ENCODE results near the gene MSANTD1.

The MSANTD1 gene

GRCh38 chr4:3248811-3249661 is at the start of gene MSANTD1:
TSS of gene MSANTD1 (plus strand) at chr4:3249159. CDS start at chr4:3249223, 64 bp downstream.
- Histone ChIP-seq H3K27ac (ENCODE audit: low read depth, low read length) (no peak within 1 kb of the TSS), H3K36me3 (ENCODE audit: control insufficient read depth, insufficient read depth, low read length) (no peaks in the 10 kb centered on the region), H3K27me3 (ENCODE audit: control insufficient read depth, insufficient read depth, low read length) (no peaks in the 10 kb centered on the region), H3K4me3 (ENCODE audit: low read length) (no peak within 1 kb of the TSS), H3K4me1 (ENCODE audit: control insufficient read depth, insufficient read depth, low read length) (no peaks in the 10 kb centered on the region), H3K9ac (ENCODE audit: low read length) (no peak within 1 kb of the TSS)

DNA sequence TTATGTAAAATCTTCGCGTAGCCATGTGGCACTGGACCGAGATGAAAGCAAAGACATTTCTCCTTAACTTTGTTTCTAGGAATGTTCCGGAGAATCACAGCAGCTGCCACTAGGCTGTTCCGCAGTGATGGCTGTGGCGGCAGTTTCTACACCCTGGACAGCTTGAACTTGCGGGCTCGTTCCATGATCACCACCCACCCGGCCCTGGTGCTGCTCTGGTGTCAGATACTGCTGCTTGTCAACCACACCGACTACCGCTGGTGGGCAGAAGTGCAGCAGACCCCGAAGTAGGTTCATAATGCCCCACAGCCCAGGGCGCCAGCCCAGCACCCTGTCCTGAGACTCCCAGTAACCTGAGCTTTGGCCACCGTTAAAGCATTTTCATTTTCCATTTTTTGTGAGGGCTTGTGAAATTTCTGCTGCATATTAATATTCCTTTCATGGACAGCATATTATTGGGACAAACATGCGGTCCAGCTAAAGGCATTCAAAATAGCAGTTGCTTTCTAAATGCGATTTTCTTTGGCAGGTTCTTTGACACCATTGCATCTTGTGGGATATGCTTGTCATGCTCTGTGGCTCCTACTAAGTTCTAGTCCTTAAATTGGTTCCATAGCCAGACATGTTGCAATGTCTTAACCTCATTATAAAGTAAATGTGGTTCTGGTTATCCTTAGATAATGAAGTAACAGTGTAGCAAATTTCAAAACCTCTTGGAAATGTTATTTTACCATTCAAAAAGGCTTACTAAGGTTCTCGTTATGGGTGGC is 49.1 kb upstream of the MSANTD1 start:
- Histone ChIP-seq H3K9ac (ENCODE audit: low read length) (no peak overlapping the region), H3K36me3 (ENCODE audit: control insufficient read depth, insufficient read depth, low read length) (peaks cover 4% of the 10 kb centered on the region), H3K27ac (ENCODE audit: low read depth, low read length) (no peak overlapping the region), H3K27me3 (ENCODE audit: control insufficient read depth, insufficient read depth, low read length) (no peaks in the 10 kb centered on the region), H3K4me1 (ENCODE audit: control insufficient read depth, insufficient read depth, low read length) (peaks cover 7% of the 10 kb centered on the region), H3K4me3 (ENCODE audit: low read length) (no peak overlapping the region)

GRCh38 chr4:3200423-3201090 is 48.4 kb upstream of the MSANTD1 start:
- Histone ChIP-seq H3K4me1 (ENCODE audit: control insufficient read depth, insufficient read depth, low read length) (peaks cover 7% of the 10 kb centered on the region), H3K36me3 (ENCODE audit: control insufficient read depth, insufficient read depth, low read length) (peaks cover 4% of the 10 kb centered on the region), H3K27ac (ENCODE audit: low read depth, low read length) (no peak overlapping the region), H3K9ac (ENCODE audit: low read length) (no peak overlapping the region), H3K4me3 (ENCODE audit: low read length) (no peak overlapping the region), H3K27me3 (ENCODE audit: control insufficient read depth, insufficient read depth, low read length) (no peaks in the 10 kb centered on the region)

DNA sequence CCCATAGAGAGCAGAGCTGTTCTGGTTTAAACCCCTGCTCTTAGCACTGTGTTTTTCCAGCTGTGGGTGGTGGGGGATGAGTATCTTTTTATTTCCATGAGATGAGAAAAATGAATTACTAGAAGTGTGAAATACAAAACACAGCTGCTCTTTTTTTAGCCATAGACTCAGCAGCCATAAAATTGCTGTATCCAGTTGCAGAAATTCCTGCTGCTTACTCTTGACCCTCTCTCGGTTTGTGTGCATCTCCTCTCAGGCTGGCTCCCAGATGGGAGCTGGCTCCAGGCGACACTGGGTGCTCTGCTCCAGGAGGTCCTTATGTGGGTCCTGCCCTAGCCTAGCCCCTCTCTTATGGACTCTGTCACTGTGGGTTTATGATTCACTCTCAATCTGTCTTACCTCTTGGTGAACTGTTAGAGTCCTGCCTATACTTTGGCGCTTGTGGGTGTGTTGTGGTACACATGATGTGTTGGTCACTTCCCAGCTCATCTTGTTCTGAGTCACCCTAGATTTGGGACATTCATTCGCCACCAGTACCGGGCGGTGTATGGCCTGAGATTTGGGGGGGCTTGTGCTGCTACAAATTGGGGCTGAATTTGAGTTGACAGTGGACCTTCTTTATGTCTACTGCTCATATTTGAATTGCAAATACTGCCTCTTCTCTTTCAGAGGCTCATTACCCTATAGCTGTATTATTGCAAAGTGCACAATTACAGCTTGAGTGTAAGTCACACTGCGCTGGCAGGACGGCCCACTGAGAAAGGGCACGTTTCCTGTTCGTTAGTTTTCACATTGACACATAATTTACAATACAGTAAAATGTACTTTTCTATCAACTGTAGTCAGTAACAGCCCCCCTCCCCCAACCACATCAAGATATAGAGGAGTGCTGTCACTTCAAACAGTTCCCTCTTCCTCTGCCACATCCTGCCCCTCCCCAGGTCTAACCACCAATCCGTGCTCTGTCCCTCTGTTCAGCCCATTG is 46.9 kb upstream of the MSANTD1 start:
- Histone ChIP-seq H3K4me1 (ENCODE audit: control insufficient read depth, insufficient read depth, low read length) (peaks cover 7% of the 10 kb centered on the region), H3K27me3 (ENCODE audit: control insufficient read depth, insufficient read depth, low read length) (no peaks in the 10 kb centered on the region), H3K27ac (ENCODE audit: low read depth, low read length) (no peak overlapping the region), H3K9ac (ENCODE audit: low read length) (no peak overlapping the region), H3K36me3 (ENCODE audit: control insufficient read depth, insufficient read depth, low read length) (peaks cover 6% of the 10 kb centered on the region), H3K4me3 (ENCODE audit: low read length) (no peak overlapping the region)

- Histone ChIP-seq H3K9ac (ENCODE audit: low read length) (no peak overlapping the region), H3K4me1 (ENCODE audit: control insufficient read depth, insufficient read depth, low read length) (peaks cover 7% of the 10 kb centered on the region), H3K27me3 (ENCODE audit: control insufficient read depth, insufficient read depth, low read length) (no peaks in the 10 kb centered on the region), H3K36me3 (ENCODE audit: control insufficient read depth, insufficient read depth, low read length) (peaks cover 9% of the 10 kb centered on the region), H3K4me3 (ENCODE audit: low read length) (no peak overlapping the region), H3K27ac (ENCODE audit: low read depth, low read length) (peak overlapping the region; percentile 27)
Observed at GRCh38 chr4:3202836-3203820, 45.8 kb upstream of the MSANTD1 start.

- Histone ChIP-seq H3K4me3 (ENCODE audit: low read length) (no peak overlapping the region), H3K27me3 (ENCODE audit: control insufficient read depth, insufficient read depth, low read length) (no peaks in the 10 kb centered on the region), H3K27ac (ENCODE audit: low read depth, low read length) (peak overlapping the region; percentile 57), H3K4me1 (ENCODE audit: control insufficient read depth, insufficient read depth, low read length) (peaks cover 7% of the 10 kb centered on the region), H3K36me3 (ENCODE audit: control insufficient read depth, insufficient read depth, low read length) (peaks cover 13% of the 10 kb centered on the region), H3K9ac (ENCODE audit: low read length) (no peak overlapping the region)
Observed at GRCh38 chr4:3203971-3204431, 45.0 kb upstream of the MSANTD1 start.

- H3K9ac ChIP-seq (ENCODE audit: low read length), result no peak overlapping the region
- H3K36me3 ChIP-seq (ENCODE audit: control insufficient read depth, insufficient read depth, low read length), result peaks cover 18% of the 10 kb centered on the region
- no peak overlapping the region for H3K4me3 ChIP-seq (ENCODE audit: low read length)
- no peaks in the 10 kb centered on the region for H3K27me3 ChIP-seq (ENCODE audit: control insufficient read depth, insufficient read depth, low read length)
- H3K4me1 ChIP-seq (ENCODE audit: control insufficient read depth, insufficient read depth, low read length), result peaks cover 7% of the 10 kb centered on the region
- no peak overlapping the region for H3K27ac ChIP-seq (ENCODE audit: low read depth, low read length)
Observed at GRCh38 chr4:3205995-3206394, 43.0 kb upstream of the MSANTD1 start.

- Histone ChIP-seq H3K27ac (ENCODE audit: low read depth, low read length) (no peak overlapping the region), H3K36me3 (ENCODE audit: control insufficient read depth, insufficient read depth, low read length) (peaks cover 18% of the 10 kb centered on the region), H3K4me1 (ENCODE audit: control insufficient read depth, insufficient read depth, low read length) (peaks cover 7% of the 10 kb centered on the region)
Observed at GRCh38 chr4:3206439-3207100, 42.4 kb upstream of the MSANTD1 start.

DNA sequence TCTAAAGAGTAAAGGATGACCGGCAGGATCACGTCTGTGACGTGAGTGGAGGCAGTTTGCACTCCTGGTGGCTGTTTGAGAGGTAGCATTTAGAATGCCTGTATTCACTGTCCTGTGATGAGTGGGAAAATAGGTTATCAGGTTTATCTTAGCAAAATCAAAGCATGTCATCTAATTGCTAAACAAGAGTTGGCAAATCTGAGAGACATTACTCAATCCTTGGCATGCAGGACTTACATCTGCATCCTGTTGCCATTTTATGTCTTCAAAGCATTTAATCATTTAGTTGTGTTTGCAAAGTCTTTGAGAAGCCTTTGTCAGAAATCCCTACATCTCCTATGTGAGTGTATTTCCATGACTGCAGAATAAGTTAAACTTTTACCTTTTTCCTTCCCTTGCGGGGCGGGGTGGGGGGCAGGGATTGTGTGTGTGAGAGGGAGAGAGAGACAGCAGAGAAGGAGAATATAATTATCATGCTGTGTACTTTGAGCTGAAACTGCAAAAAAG is 41.4 kb upstream of the MSANTD1 start:
- H3K4me1 ChIP-seq (ENCODE audit: control insufficient read depth, insufficient read depth, low read length), result peaks cover 7% of the 10 kb centered on the region
- H3K9ac ChIP-seq (ENCODE audit: low read length), result no peak overlapping the region
- H3K27ac ChIP-seq (ENCODE audit: low read depth, low read length), result no peak overlapping the region
- peaks cover 26% of the 10 kb centered on the region for H3K36me3 ChIP-seq (ENCODE audit: control insufficient read depth, insufficient read depth, low read length)
- no peaks in the 10 kb centered on the region for H3K27me3 ChIP-seq (ENCODE audit: control insufficient read depth, insufficient read depth, low read length)
- no peak overlapping the region for H3K4me3 ChIP-seq (ENCODE audit: low read length)

More at GRCh38 chr4:3206439-3207100, 42.4 kb upstream of the MSANTD1 start:
- Histone ChIP-seq H3K4me3 (ENCODE audit: low read length) (no peak overlapping the region), H3K9ac (ENCODE audit: low read length) (no peak overlapping the region), H3K27me3 (ENCODE audit: control insufficient read depth, insufficient read depth, low read length) (no peaks in the 10 kb centered on the region)

GRCh38 chr4:3208826-3209225 is 40.1 kb upstream of the MSANTD1 start:
- Histone ChIP-seq H3K4me3 (ENCODE audit: low read length) (no peak overlapping the region), H3K36me3 (ENCODE audit: control insufficient read depth, insufficient read depth, low read length) (peaks cover 39% of the 10 kb centered on the region), H3K9ac (ENCODE audit: low read length) (no peak overlapping the region), H3K4me1 (ENCODE audit: control insufficient read depth, insufficient read depth, low read length) (peaks cover 2% of the 10 kb centered on the region), H3K27me3 (ENCODE audit: control insufficient read depth, insufficient read depth, low read length) (no peaks in the 10 kb centered on the region), H3K27ac (ENCODE audit: low read depth, low read length) (no peak overlapping the region)
